Neural cell (in vitro differentiated cells): Measurements from ENCODE around the gene CACNA2D4.

ENCODE experiments used
- CTCF ChIP-seq: fragments of 450-650 bp; IDR thresholded peaks from 2 replicates; pipeline ENCODE4 v1.5.1; 2014; ENCODE audit warnings: antibody characterized with exemption, mild to moderate bottlenecking, moderate library complexity; ENCODE audit not compliant: poor library complexity, severe bottlenecking
- POLR2AphosphoS5 ChIP-seq: IDR thresholded peaks from 2 replicates; pipeline ENCODE4 v1.6.1; 2012
- REST ChIP-seq: IDR thresholded peaks from 2 replicates; pipeline ENCODE4 v1.6.1; 2012; ENCODE audit warnings: borderline replicate concordance
- TAF1 ChIP-seq: IDR thresholded peaks from 2 replicates; pipeline ENCODE4 v1.6.1; 2012; ENCODE audit warnings: low read depth

- no peak for TF ChIP-seq POLR2AphosphoS5
- no peak for TF ChIP-seq CTCF
- TF ChIP-seq REST, result no peak
- no peak for TF ChIP-seq TAF1
These were observed 126.0 kb downstream of the CACNA2D4 start for GRCh38 chr12:1792406-1792805.
